NCI-H510A treated with DMSO at 0.1 percent for 48 hours (cell line): ENCODE results near the gene DOHH.
"Not testable (repeated sequence)": the region's sequence is repeated elsewhere in the genome, so short reads cannot be mapped to it uniquely, and the experiment has no call there.

Experiments
- DNase-seq: peaks from one replicate; lab custom pipeline; 2025; lab: John Stamatoyannopoulos, UW

DOHH gene

DNA sequence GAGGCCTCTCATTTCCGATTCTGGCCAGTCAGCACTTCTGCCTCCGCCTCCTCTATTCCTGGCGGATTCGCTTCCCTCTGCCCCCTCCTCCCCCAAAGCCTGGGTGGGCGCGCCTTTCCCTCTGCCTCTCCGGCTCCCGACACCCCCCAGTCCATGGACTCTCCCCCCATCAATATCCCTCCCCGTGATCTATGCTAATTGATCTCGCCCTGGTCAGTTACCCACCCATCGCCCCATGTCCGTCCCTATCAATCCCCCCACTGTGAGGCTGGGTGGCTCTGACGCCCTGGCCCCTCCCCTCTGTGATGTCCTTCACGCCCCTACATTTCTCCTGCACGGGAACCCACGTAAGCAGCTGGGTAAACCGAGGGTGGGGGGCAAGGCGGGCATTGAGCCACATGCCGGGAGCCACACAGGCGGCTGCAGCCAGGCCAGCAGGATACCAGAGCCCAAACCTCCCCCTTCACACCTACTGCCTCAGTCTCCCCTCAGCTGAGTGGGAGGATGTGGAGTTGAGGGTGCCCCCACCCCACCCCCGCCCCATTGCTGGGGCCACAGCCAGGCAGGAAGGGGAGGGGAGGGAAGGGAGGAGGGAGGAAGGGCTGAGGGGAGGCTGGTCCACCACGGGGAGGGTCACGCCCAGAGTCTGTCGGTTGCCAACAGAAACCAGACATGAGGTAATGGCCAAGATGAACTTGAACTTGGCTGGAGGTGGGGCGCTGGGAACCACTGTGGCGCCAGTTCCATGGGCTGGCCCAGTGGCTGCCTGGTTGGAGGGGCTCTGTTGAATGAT is 41.2 kb downstream of the DOHH start:
- DNase-seq = no peak

DNA sequence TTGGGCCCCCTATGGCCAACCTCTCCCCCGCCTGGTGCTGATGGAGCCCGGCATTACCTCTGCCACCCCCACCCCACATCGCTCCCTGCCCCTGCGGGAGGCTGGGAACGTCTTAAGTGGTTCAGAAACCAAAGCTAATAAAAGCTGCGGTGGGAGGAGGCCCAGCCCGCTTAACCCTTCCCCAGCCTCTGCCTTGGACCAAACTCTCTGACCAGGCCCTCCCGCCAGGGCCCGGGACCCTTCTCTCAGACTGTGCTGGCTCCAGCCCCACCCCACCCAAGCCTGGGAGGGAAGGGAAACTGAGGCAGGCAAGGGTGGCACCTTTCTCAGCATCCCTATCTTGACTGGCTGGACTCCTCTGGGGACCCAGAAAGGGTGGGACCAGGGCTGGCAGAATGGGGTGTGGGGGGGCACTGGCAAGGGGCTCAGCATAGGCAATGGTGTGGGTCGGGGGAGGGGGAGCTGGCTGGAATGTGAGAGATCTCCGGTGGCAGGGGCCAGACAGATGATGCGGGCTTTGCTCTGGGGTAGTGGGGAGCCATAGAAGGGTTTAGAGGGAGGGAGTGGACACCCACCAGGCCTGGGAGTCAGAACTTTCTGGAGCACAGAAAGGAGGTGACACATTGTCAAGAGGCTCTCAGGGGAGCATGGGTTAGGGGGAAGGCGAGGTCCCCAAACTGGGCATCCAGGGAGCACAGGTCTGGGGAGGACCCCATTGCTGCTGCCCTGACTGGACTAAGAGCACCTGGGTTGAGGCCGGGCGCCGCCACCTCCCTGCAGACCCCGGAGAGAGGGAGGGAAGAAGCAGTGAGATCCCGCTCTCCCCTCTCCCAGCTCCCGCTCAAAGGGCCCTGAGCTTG is 42.0 kb downstream of the DOHH start:
- DNase-seq = no peak

DNA sequence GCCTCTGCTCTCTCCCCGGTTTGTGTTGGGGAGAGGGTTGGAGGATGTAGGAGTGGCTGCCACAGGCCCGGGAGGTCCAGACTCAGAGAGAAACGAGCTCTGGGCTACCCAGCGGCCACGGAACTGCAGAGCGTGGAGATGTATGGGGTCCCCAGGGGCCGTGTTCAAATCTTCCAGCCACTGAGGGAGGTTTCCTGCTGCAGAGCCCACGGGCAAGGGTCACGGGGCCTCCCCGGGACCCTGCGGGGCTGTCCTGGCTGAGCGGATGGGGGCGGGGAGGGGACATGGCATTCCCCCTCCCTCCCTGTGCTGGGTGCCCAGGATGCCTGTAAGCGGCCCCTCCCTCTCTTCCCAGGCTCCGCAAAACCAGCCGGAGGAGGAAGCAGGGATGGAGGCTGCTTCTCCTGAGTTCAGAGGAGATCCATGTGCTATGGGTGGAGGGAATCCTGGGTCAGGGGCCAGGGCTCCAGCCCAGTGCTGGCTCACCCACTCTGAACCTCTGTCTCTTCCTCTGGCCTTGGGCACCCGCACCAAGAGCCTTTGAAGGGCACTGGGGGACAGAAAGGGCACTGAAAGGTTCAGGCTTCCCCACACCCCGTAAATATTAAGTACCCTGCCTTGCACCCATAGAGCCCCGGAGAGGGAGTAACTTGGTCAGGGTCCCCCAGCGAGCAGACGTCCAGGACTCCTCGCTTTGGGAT is 42.8 kb downstream of the DOHH start:
- no peak for DNase-seq

DNA sequence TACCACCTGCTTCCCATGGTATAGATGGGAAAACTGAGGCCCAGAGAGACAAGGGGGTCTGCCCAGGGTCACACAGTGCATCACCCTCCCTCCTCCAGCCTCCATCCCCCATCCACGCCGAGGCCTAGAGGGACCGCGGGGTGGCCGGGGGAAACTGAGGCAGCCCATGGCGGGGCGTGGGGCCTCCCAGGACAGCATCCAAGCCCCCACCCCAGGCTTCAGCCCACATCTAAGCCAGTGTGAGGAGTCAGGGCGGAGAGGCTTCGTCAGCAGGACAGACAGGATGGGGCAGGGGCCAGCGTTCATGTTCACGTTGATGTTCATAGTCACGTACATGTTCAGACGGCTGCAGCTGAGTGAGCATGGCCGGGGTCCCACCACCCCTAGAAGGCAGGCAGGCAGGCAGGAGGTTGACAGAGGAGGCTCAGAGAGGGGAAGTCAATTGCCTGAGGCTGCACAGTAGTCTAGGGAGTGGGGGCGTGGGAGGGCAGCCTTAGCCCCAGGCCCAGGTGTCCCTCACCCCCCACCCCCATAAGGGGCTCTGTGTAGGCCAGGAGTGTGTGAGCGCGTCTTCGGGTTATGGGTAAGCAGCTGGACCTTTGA is 43.4 kb downstream of the DOHH start:
- DNase-seq = no peak

DNA sequence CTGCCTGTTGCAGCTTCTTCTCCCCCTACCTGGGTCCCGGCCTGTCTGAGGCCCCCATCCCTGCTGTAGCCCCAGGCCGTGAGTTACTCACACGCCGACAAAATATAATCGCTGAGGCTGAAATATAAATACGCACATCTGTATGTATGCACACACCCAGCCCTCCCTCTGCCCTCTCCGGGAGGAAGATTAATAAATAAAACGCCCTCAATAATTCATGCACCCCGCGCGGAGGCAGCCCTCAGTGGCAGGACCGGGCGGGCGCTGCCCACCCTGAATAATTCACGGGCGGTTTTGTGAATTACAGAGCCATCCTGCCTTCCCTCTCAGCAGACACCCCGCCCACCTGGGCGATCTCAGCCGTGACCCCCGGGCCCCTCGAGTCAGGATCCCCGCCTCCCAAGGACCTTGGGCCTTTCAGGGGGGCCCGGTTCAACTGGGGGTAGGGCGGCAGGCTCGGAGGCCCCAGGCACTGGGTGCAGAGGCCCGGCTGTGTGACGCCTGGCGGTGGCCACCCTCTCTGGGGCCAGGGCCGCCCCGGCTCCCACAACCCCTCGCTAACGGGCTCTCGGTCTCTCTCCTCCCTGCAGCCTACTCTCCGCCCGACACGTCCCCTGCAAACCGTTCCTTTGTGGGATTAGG is 44.4 kb downstream of the DOHH start:
- DNase-seq = no peak

DNA sequence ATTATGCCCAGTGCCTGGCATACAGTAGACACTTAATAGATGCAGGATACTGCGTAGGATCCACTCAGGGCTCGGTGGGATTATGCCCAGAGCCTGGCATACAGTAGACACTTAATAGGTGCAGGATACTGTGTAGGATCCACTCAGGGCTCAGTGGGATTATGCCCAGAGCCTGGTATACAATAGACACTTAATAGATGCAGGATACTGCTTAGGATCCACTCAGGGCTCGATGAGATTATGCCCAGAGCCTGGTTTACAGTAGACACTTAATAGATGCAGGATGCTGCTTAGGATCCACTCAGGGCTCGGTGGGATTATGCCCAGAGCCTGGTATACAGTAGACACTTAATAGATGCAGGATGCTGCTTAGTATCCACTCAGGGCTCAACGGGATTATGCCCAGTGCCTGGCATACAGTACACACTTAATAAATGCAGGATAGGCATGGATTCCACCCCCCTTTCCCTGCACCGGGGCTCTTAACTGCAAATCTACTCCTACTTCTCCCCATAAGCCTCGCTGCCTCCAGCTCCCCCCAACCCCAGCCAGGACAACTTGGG is 45.0 kb downstream of the DOHH start:
- DNase-seq = no peak

DNA sequence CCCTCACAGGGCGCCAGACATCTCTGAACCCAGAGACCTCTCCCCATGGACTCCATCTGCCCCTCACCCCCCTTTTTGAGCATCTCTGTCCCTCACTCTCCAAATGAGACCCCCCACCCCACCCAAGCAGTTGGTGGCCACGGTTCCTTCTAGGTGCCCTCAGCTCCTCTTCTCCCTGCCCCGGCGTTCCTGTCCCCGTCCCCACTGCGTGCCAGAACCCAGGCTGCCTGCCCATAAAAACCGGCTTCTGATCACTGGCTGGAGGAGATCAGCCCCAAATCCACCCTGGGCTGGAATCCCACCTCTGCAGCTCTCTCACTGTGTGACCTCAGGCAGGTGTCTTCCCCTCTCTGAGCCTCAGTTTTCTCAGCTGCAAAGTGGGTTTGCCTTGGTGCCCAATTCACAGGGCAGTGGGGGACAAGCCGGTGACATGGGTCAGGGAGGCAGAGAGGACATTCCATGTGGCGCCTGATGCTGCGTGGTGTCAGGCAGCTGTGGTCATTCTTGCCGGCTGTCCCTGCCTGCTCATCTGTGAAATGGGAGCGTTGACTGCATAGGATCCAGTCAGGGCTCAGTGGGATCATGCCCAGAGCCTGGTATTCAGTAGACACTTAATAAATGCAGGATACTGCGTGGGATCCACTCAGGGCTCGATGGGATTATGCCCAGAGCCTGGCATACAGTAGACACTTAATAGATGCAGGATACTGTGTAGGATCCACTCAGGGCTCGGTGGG is 45.6 kb downstream of the DOHH start:
- no peak for DNase-seq

DNA sequence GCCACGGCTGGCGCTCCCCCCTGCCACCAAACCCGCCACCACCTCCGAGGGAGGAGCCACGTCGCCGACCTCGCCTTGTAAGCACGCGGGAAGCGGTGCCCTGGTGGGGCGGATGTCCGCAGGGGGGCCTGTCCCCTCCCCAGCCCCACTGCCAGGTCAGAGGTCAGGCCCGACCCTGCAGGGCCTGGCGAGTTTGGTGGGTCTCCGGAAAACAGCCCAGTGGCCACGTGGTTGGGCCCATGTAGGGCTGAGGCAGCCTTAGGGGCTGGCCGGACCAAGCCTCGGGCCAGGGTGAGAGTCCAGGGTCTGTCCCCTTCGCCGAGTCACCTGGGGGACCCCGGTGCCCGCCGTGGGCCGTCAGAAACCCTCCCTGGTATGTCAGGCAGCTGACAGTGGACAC is 46.6 kb downstream of the DOHH start:
- DNase-seq = no peak

DNA sequence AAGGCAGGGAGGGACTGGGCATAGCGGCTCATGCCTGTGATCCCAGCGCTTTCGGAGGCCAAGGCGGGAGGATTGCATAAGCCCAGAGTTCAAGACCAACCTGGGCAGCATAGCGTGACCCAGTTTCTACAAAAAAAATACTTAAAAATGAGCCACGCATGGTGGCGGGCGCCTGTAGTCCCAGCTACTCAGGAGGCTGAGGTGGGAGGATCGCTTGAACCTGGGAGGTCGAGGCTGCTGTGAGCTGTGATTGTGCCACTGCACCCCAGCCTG is 47.6 kb downstream of the DOHH start:
- not testable (repeated sequence) for DNase-seq

DNA sequence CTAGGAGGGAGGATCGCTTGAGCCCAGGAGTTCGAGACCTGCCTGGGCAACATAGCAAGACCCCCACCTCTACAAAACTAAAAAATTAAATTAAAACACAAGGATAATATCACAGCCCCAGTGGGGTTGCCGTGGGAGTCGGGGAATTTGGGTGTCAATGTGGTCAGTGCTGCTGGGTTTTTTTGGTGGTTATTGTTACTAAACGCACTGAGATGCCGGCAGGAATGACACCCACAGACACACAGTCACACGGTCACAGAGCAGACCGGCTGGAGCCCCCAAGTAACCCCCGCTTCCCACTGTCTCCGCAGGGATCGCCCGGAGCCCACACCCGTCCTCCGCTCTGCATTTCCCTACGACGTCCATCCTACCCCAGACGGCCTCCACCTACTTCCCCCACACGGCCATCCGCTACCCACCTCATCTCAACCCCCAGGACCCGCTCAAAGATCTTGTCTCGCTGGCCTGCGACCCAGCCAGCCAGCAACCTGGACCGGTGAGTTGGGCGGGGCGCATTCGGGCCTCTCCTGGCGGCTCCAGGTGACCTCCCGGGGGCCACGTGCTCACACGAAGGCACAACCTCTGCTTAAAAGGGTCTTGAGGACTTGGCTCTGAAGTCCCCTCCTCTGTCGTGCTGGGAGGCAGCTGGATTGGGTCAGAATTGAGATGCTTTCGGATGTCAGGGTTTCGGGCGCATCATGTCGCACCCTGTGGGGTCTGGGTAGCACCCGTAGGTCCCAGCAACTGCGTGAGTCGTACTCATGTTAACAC is 48.1 kb downstream of the DOHH start:
- no peak for DNase-seq

DNA sequence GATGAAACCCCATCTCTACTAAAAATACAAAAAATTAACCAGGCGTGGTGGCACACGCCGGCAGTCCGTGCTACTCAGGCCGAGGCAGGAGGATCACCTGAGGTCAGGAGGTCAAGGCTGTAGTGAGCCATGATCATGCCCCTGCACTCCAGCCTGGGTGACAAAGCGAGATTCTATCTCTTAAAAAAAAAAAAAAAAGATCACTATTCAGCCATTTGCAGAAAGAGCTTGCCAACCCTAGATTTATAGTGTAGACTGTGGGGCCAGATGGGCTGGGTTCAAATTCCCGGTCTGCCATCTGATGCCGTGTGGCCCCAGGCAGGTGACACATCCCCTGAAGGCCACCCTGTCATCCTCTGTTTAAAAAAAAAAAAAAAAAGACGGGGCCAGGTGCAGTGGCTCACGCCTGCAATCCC is 49.0 kb downstream of the DOHH start:
- no peak for DNase-seq

DNA sequence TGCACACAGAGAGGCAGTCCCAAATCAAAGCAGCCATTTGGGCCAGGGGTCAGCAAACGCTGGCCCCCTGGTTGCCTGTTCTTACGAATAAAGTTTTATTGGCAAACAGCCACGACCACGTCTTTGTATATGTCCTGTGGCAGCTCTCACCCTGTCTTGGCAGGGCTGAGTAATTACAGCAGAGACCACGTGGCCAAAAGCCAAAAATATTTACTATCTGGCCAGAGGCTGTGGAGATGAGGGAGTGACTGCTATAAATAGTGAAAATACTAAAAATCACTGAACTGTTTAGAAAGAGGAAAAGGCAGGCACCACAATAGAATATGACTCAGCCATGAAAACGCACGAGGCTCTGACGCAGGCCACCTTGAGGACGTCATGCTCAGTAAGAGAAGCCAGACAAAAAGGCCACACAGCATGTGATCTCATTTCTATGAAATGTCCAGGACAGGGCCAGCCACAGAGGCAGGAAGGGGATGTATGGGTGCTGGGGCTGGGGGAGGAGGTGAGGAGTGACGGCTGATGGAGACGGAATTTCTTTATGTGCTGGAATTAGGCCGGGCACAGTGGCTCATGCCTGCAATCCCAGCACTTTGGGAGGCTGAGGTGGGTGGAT is 49.6 kb downstream of the DOHH start:
- no peak for DNase-seq

DNA sequence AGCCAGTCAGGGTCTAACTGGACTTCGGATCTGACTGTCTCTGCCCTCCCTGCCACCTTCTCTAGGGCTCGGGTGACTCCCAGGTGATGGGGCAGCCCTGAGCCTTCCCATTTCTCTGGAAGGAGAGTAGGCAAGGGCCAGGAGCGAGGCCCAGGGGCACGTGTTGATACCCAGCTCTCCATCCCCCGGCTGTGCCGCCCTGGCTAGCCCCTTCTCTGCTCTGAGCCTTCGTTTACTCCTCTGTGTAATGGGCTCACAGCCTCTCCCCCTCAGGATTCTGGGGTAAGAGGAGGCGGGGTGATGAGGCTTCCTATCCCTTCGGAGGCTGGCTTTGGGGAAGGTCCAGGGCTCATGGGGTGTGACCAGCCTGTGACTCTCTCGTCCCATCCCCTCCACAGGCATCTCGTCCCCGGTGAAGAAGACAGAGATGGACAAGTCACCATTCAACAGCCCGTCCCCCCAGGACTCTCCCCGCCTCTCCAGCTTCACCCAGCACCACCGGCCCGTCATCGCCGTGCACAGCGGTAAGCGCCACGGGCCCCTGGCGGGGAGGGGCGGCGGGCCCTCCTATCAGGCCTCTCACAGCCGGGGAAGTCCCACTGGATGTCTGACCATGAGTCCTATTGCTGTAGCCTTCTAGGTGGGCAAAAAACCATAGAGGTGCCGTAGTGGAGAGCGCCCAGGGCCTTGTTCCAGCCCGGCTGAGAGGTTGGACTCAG is 51.7 kb downstream of the DOHH start:
- no peak for DNase-seq

DNA sequence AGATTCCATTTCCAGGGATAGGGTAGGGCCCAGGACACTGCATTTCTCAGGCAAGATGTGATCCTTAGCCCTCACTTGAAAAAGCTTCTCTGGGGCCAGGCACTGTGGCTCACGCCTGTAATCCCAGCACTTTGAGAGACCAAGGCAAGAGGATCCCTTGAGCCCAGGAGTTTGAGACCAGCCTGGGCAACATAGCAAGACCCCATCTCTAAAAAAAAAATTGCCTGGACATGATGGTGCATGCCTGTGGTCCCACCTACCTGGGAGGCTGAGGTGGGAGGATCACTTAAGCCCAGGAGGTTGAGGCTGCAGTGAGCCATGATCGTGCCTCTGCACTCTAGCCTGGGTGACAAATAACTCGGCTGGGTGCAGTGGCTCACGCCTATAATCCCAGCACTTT is 53.8 kb downstream of the DOHH start:
- not testable (repeated sequence) for DNase-seq

DNA sequence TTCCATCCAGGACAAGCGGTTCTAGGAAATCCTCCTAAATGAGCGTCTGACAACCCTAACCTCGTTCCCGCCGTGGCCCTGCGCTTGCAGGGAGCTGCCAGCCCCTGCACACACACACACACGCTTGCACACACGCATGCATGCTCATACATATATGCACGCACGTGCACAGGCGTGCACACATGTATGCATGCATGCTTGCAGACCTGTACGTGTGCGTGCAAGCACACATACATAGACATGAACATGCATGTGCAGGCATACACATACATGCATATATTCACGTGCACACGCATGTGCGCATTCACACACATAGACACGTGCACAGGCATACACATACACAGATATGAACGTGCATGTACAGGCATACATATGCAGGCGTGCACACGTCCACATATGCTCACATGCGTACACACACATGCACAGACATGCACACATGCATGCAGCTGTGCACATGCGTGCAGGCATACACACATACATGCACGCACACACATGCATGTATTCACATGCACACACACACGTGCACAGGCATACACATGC is 55.7 kb downstream of the DOHH start:
- DNase-seq = no peak

DNA sequence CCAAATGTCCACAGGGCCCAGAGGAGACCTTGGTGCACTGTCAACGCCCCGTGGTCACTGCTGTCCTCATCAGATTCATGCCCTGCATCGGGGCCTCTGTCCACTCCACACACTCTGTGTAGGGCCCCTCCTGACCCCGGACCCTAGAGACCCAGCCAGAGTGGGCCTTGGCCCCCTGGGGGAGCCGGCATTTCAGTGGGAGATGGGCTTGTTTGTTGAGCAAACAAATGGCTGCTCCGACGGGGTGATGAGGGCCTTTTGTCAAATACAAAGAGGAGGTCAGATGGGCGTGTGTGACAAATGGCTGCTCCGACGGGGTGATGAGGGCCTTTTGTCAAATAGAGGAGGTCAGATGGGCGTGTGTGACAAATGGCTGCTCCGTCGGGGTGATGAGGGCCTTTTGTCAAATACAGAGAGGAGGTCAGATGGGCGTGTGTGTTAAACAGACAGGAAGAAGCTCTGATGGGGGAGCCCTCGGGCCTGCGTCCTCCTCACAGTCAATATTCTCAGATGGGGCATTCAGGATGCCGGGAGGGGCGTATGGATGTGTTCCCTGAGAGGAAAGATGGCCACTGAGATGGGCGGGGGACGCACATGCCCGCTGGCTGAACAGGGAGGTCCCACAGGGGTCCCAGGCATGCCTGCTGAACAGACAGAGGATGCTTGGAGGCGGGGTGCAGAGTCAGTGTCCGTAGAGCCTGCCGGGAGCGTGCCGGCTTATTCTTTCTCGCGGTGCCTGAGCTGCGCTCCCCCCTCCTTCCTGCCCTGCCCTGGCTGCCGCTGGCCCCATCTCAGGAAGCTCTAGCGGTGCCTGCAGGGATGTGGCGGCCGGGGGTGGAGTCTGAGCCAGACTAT is 56.4 kb downstream of the DOHH start:
- no peak for DNase-seq

DNA sequence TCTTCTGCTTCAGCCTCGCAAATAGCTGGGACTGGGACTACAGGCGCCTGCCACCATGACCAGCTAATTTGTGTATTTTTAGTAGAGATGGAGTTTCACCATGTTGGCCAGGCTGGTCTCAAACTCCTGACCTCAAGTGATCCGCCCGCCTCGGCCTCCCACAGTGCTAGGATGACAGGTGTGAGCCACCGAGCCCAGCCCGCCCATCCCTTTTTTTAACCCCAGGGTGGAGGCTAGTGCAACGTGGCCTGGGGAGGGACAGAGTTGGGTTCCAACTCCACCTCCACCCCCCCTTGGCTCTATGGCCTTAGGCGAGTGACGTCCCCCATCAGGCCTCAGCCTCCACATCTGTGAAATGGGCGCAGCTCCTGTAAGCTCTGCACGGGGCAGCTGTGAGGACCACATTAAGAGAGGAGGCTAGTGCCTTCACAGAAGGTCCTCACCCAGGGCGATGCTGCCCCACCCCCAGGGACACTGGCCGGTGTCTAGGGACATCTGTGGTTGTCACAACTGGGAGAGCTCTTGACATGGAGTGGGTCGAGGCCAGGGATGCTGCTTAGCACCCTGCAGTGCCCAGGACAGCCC is 57.9 kb downstream of the DOHH start:
- DNase-seq = no peak

DNA sequence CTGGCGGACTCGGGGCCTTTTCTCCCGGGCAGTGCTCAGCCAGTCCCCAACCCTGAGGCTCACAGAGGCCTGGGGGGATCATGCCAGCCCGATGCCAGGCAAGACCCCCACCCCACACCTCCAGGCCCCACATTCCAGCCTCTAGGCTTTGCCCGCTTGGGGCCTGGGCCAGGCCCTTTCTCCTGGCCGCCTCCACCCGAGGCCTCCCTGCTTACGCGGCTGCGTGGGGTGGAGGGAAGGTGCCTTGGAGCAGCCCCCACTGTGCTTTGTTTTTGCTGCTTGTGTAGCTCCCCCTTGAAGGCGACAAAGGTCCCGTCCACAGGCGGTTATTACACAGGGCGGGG is 58.5 kb downstream of the DOHH start:
- no peak for DNase-seq
